Neural cell (in vitro differentiated cells): Measurements from ENCODE around the gene LBX2.

ENCODE experiments used
- EP300 ChIP-seq: fragments of 450-650 bp; conservative IDR thresholded peaks from 2 replicates; pipeline ENCODE4 v1.6.1; 2014; ENCODE audit warnings: antibody characterized with exemption, mild to moderate bottlenecking, moderate library complexity; ENCODE audit not compliant: poor library complexity, severe bottlenecking
- EZH2 ChIP-seq: fragments of 200-600, 300-800 bp; shearing (Covaris generic), sonication (generic); IDR thresholded peaks from 2 replicates; pipeline ENCODE4 v1.6.1; 2014; ENCODE audit warnings: antibody characterized with exemption, low read length, borderline replicate concordance, mild to moderate bottlenecking; ENCODE audit not compliant: insufficient read depth, poor library complexity, severe bottlenecking
- SMC3 ChIP-seq: fragments of 450-650 bp; conservative IDR thresholded peaks from 2 replicates; pipeline ENCODE4 v1.6.1; 2014; ENCODE audit warnings: antibody characterized with exemption, mild to moderate bottlenecking, moderate library complexity; ENCODE audit not compliant: poor library complexity
- TAF1 ChIP-seq: IDR thresholded peaks from 2 replicates; pipeline ENCODE4 v1.6.1; 2012; ENCODE audit warnings: low read depth
- TF ChIP-seq, protein P1 (sequence below): fragments of 450-650 bp; IDR thresholded peaks from 2 replicates; pipeline ENCODE4 v1.5.1; 2014; ENCODE audit warnings: antibody characterized with exemption, mild to moderate bottlenecking, moderate library complexity; ENCODE audit not compliant: poor library complexity, severe bottlenecking
- TF ChIP-seq, protein P2 (sequence below): IDR thresholded peaks from 2 replicates; pipeline ENCODE4 v1.6.1; 2012; ENCODE audit warnings: borderline replicate concordance

DNA sequence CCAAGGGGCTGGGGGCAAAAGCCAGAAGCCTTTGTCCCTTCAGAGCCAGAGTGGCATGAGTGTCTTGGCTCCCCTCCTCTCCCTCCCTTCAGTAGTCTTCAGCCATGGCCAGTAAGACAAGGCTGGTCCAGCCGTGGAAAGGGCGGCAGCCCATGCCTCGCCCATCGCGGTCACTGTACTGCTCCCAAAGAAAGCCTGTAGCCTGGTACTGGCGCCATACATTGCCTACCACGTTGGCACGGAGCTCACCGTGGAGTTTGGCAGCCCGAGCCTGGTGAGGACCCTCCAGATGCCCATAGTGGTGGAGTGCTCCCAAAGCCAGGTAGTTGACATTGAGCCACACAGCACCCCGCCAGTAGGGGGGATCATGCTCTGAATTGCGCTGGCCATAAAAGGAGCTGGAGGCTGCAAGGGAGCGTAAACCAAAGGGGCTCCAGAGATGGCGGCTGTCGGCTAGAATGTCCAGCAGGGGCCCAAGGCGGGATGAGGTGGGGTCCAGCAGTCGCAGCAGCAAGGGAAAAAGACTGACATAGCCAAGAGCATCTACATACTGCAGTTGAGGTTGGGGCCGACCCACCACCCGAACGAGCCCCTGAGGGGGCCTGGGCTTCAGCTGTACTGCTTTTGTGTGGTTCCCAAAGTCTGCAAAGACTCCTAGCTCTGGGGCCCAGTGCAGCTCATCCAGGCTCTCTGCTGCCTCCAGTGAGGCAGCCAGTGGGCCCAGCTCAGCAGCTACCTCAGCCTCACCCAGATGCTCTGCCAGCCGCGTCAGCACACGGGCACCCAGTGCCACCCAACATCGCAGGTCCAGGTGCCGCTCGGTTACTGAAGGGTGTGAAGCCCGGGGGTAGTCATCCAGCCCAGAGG, 38.0 kb downstream of the LBX2 start:
- TF ChIP-seq, protein P1, sequence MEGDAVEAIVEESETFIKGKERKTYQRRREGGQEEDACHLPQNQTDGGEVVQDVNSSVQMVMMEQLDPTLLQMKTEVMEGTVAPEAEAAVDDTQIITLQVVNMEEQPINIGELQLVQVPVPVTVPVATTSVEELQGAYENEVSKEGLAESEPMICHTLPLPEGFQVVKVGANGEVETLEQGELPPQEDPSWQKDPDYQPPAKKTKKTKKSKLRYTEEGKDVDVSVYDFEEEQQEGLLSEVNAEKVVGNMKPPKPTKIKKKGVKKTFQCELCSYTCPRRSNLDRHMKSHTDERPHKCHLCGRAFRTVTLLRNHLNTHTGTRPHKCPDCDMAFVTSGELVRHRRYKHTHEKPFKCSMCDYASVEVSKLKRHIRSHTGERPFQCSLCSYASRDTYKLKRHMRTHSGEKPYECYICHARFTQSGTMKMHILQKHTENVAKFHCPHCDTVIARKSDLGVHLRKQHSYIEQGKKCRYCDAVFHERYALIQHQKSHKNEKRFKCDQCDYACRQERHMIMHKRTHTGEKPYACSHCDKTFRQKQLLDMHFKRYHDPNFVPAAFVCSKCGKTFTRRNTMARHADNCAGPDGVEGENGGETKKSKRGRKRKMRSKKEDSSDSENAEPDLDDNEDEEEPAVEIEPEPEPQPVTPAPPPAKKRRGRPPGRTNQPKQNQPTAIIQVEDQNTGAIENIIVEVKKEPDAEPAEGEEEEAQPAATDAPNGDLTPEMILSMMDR: no peak
- TF ChIP-seq SMC3 (no peak), EZH2 (no peak), EP300 (no peak), TAF1 (no peak)
- TF ChIP-seq, protein P2, sequence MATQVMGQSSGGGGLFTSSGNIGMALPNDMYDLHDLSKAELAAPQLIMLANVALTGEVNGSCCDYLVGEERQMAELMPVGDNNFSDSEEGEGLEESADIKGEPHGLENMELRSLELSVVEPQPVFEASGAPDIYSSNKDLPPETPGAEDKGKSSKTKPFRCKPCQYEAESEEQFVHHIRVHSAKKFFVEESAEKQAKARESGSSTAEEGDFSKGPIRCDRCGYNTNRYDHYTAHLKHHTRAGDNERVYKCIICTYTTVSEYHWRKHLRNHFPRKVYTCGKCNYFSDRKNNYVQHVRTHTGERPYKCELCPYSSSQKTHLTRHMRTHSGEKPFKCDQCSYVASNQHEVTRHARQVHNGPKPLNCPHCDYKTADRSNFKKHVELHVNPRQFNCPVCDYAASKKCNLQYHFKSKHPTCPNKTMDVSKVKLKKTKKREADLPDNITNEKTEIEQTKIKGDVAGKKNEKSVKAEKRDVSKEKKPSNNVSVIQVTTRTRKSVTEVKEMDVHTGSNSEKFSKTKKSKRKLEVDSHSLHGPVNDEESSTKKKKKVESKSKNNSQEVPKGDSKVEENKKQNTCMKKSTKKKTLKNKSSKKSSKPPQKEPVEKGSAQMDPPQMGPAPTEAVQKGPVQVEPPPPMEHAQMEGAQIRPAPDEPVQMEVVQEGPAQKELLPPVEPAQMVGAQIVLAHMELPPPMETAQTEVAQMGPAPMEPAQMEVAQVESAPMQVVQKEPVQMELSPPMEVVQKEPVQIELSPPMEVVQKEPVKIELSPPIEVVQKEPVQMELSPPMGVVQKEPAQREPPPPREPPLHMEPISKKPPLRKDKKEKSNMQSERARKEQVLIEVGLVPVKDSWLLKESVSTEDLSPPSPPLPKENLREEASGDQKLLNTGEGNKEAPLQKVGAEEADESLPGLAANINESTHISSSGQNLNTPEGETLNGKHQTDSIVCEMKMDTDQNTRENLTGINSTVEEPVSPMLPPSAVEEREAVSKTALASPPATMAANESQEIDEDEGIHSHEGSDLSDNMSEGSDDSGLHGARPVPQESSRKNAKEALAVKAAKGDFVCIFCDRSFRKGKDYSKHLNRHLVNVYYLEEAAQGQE: no peak
